GM23338 (cell line): ENCODE measurements around the gene KIRREL3.

Source experiments
- CREB1 ChIP-seq: fragments of 250-450 bp; sonication (Bioruptor Pico); IDR thresholded peaks from 2 replicates; pipeline ENCODE4 v1.5.0; 2020; ENCODE audit warnings: low read depth, mild to moderate bottlenecking, moderate library complexity
- EZH2 ChIP-seq: fragments of 200-600 bp; sonication (generic); IDR thresholded peaks from one replicate; pipeline ENCODE4 v1.8.0; 2017; ENCODE audit warnings: antibody characterized with exemption, mild to moderate bottlenecking, low read depth; ENCODE audit not compliant: unreplicated experiment
- EZH2phosphoT487 ChIP-seq: fragments of 200-600 bp; sonication (generic); IDR thresholded peaks from one replicate; pipeline ENCODE4 v1.8.1; 2018; ENCODE audit warnings: antibody characterized with exemption; ENCODE audit not compliant: unreplicated experiment
- JUNB ChIP-seq: IDR thresholded peaks from one replicate; pipeline ENCODE4 v1.6.1; 2016; ENCODE audit warnings: antibody characterized with exemption; ENCODE audit not compliant: unreplicated experiment
- NANOG ChIP-seq: IDR thresholded peaks from 2 replicates; pipeline ENCODE4 v1.6.1; 2016; ENCODE audit warnings: antibody characterized with exemption, borderline replicate concordance
- POLR2AphosphoS5 ChIP-seq: IDR thresholded peaks from 2 replicates; pipeline ENCODE4 v1.6.1; 2016; ENCODE audit warnings: antibody characterized with exemption, low read depth
- STAT1 ChIP-seq: IDR thresholded peaks from one replicate; pipeline ENCODE4 v1.6.1; 2016; ENCODE audit warnings: antibody characterized with exemption; ENCODE audit not compliant: unreplicated experiment
- ZNF331 ChIP-seq: fragments of 250-450 bp; sonication (Bioruptor Pico); IDR thresholded peaks from 2 replicates; pipeline ENCODE4 v1.5.0; 2020; ENCODE audit warnings: low read depth, mild to moderate bottlenecking, moderate library complexity
- TF ChIP-seq, protein P1 (sequence below), 2 experiments: fragments of 200-600 bp in 1 of 2; sonication (generic) in 1 of 2; conservative IDR thresholded peaks; 2 replicates each; pipeline versions ENCODE4 v1.5.1 to v1.6.1; 2016 to 2017; ENCODE audit warnings: antibody characterized with exemption in 2 of 2, low read depth in 2 of 2, mild to moderate bottlenecking in 2 of 2, moderate library complexity in 1 of 2
- TF ChIP-seq, protein P2 (sequence below): IDR thresholded peaks from one replicate; pipeline ENCODE4 v1.6.1; 2018; ENCODE audit warnings: antibody characterized with exemption; ENCODE audit not compliant: unreplicated experiment

DNA sequence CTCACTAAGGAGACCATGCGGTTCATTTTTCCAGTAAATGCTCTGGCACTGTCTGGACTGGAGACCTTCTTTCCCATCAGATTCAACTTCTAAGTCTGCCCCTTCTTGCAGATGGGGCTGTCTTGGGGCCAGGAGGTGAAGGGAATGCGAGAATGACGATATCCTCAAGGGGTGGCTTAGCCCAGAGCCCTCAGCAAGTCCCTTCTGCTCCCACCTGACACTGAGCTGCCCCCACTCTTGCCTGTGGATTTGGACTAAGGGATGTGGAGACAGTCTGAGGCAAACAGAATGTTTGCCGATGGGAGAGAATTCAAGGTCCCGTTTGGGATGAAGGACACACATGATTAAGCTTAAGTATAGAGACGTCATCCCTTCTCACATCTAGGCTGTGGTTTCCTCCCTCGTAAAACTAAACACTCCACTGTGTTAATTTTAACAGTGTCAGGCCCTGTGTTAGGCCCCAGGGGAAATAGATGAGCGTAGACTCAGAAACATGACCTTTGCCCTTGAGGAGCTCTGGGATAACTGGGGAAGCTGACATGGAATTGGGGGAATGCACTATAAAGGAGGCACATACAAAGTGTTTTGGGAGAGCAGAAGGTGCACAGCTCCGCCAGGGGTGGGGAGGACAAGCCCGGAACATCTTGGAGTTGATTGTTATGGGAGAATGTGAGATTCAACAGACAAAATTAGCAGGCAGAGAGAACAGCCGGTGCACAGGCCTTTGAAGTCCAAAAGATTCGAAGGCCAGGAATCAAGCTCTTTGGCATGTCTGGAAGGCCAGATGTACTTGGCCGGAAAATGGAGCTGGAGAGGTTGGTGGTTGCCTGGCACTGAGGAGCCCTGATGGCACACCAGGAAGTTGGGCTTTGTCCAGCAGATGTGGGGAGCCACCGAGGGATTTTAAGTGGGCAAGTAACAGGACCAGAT, 573.5 kb downstream of the KIRREL3 start:
- TF ChIP-seq EZH2, result no peak
- TF ChIP-seq JUNB, result no peak
- TF ChIP-seq EZH2phosphoT487, result no peak
- no peak for TF ChIP-seq POLR2AphosphoS5
- TF ChIP-seq, protein P1, sequence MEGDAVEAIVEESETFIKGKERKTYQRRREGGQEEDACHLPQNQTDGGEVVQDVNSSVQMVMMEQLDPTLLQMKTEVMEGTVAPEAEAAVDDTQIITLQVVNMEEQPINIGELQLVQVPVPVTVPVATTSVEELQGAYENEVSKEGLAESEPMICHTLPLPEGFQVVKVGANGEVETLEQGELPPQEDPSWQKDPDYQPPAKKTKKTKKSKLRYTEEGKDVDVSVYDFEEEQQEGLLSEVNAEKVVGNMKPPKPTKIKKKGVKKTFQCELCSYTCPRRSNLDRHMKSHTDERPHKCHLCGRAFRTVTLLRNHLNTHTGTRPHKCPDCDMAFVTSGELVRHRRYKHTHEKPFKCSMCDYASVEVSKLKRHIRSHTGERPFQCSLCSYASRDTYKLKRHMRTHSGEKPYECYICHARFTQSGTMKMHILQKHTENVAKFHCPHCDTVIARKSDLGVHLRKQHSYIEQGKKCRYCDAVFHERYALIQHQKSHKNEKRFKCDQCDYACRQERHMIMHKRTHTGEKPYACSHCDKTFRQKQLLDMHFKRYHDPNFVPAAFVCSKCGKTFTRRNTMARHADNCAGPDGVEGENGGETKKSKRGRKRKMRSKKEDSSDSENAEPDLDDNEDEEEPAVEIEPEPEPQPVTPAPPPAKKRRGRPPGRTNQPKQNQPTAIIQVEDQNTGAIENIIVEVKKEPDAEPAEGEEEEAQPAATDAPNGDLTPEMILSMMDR (conservative IDR thresholded peaks at IDR 0.05; ENCODE audit: low read depth in 2 of 2), result no peak
- no peak for TF ChIP-seq CREB1 (CRISPR knock-in tag)
- no peak for TF ChIP-seq ZNF331 (CRISPR knock-in tag)
- TF ChIP-seq, protein P2, sequence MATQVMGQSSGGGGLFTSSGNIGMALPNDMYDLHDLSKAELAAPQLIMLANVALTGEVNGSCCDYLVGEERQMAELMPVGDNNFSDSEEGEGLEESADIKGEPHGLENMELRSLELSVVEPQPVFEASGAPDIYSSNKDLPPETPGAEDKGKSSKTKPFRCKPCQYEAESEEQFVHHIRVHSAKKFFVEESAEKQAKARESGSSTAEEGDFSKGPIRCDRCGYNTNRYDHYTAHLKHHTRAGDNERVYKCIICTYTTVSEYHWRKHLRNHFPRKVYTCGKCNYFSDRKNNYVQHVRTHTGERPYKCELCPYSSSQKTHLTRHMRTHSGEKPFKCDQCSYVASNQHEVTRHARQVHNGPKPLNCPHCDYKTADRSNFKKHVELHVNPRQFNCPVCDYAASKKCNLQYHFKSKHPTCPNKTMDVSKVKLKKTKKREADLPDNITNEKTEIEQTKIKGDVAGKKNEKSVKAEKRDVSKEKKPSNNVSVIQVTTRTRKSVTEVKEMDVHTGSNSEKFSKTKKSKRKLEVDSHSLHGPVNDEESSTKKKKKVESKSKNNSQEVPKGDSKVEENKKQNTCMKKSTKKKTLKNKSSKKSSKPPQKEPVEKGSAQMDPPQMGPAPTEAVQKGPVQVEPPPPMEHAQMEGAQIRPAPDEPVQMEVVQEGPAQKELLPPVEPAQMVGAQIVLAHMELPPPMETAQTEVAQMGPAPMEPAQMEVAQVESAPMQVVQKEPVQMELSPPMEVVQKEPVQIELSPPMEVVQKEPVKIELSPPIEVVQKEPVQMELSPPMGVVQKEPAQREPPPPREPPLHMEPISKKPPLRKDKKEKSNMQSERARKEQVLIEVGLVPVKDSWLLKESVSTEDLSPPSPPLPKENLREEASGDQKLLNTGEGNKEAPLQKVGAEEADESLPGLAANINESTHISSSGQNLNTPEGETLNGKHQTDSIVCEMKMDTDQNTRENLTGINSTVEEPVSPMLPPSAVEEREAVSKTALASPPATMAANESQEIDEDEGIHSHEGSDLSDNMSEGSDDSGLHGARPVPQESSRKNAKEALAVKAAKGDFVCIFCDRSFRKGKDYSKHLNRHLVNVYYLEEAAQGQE, result no peak
- TF ChIP-seq NANOG, result no peak
- no peak for TF ChIP-seq STAT1
